HG02623 (cell line): ENCODE data around the gene HCRTR2.
A peak's percentile ranks its signal among the peaks of the same experiment; 100 is the strongest.
"Not testable (repeated sequence)": the region's sequence is repeated elsewhere in the genome, so short reads cannot be mapped to it uniquely, and the experiment has no call there.

Experiments
- ATAC-seq: cut with Tn5 transposase; IDR thresholded peaks from one replicate; pipeline ENCODE4 v1.9.1; 2021; ENCODE audit warnings: moderate library complexity; ENCODE audit not compliant: unreplicated experiment

The HCRTR2 gene

DNA sequence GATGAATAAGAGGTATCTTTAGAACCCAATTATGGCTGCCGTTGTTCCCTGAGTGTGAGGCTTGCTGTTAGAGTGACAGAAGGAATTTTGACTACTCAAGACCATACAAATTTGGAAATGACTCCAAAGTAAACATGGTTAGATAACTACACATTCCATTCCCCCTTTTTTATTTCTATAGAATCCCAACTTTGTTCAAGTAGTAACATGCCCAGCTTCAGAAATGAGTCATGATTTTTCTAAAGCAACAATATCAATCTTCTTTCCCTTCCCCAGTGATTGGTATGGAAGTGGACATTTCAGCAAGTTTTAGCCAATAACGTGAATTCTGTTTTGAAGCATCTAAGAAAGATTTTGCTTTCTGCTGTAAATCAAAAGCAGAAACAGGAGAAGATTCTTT lies 37.8 kb downstream of the HCRTR2 start:
- ATAC-seq = no peak

DNA sequence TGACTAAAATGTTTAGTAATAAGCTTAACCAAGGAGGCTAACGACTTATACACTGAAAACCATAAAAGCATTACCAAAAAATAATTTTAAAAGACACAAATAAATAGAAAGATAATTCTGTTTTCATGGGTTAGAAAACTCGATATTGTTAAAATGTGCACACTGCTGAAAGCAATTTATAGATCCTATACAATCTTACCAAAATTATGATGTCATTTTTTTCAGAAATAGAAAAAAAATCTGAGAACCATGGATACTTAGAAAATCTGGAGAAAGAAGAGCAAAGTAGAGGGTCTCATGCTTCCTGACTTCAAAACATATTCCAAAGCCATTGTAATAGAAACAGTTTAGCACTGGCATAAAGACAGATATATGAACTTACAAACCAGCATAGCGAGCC lies 46.6 kb downstream of the HCRTR2 start:
- ATAC-seq = no peak

DNA sequence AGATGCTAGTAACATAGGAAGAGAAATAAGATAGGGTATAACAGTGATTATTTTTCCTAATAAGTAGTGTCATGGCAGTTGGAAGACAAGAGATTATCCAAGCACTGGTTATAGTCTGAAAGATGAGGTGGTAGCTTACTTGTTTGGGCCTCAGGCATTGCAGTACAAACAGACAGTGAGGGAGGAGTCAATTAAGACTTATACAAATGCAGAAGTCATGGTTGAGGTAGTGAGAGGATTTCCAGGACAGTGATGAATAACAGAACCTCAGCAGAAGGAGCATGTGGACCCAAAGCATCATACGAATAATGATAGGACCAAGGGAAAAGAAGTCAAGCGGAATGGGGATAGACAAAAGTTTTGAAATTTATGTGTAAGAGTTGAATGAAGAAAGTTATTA lies 53.5 kb downstream of the HCRTR2 start:
- ATAC-seq = no peak

DNA sequence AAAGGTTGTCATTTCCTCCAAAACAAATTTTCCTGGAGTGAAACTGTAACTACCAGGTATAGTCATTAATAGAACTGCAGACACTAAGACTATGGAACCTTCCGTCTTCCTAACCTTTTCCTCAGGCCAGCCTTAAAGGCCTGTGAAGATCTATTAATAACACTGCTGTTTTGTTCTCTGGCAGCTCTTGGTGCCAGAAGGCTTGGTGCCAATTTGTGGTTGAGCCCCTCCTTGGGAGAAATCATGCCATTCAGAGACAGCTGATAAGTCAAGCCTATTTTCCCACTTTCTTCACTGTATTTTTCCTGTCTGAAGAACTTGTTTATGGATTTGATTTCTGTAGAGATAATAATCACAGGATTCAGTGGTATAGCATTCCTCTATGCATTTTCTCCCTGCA lies 64.8 kb downstream of the HCRTR2 start:
- no peak for ATAC-seq

DNA sequence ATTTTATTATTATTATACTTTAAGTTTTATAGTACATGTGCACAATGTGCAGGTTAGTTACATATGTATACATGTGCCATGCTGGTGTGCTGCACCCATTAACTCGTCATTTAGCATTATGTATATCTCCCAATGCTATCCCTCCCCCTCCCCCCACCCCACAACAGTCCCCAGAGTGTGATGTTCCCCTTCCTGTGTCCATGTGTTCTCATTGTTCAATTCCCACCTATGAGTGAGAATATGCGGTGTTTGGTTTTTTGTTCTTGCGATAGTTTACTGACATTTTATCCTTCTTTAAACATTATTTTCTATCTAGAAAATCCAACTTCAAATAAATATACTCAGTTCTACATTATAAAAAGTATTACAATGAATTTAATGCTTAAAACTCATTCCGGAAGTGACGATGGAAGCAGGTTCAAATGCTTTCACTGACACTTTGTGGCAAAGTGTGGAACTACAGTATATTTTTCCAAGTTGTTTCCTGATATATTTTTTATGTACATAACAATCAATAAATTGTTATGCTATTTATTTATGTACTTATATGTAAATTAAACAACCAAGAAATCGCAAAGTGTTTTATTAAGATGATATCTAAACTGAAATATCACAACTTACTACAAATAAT lies 66.8 kb downstream of the HCRTR2 start:
- not testable (repeated sequence) for ATAC-seq

DNA sequence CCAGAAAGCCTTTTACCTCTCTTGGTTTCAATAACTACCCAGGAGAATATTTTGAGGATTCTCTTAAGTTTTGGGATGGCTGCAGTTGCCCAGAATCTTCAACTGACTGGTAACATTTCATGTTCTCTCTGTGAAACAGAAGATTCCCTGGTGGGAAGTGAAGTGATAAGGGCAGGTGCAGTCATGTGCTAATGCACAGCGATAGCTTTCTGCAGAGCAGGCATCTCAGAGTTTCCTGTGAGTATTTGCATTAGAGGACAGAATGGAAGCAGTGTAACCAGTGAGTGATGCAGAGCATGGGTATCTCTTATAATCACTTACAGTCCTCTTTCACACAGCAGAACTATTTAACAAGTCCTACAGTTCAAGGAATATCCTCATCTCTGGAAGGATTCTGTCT lies 76.1 kb downstream of the HCRTR2 start:
- ATAC-seq = no peak

DNA sequence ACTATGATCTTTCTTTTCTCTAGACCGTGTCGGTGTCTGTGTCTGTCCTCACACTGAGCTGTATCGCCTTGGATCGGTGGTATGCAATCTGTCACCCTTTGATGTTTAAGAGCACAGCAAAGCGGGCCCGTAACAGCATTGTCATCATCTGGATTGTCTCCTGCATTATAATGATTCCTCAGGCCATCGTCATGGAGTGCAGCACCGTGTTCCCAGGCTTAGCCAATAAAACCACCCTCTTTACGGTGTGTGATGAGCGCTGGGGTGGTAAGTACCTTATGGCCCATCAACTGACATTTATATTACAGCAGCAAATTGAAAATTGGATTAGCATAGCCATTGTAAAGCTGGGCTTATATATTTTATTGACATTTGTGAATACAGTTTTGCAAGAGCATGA lies 80.8 kb downstream of the HCRTR2 start:
- ATAC-seq = no peak

DNA sequence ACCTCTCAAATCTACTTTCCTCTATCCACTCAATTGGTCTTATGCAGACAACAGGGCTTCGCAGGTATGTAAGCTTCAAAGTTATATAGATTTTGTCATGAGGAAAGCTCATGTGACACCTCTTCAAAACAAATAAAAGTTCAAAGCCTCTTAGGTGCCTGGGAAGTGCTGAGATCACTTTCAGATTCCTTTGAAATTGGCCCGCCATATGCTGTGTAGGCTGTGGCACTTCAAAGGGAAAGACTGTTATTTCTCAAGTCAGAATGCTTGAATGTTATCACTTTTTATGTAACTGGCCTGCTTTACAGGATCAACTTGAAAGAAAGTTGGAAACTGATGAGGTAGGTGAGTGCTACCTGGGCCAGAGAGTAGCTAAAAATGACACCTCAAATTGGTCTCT lies 85.9 kb downstream of the HCRTR2 start:
- ATAC-seq = no peak

DNA sequence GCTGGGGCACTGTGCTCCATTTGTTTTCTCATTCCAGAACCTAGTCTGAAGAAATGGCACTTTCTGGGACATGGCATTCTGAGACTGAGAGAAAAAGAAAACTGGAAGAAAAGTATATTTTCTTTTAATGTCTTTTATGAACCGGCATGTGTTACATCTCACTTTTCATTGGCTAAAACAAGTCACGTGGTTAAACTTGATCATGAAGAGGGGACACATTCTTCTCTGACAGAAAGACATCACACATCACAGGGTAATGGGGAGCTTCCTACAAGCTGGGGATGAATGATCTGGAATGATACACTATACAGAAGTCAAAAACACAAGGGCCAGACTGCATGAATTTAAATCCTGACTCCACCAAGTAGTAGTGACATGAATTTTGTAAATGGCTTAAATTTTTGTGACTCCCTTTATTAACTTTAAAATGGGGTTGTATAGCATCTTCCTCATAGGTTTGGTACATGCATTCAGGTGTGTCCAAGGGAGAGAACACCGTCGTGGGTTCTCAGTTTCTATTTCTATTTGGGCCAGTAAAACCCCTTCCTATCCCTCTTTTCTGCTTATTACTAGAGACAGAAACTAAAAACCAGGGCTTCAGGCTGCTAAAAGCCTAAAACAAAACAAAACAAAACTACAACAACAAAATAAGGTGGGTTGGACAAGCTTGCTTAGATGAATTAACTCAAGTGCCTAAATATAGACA lies 91.2 kb downstream of the HCRTR2 start:
- no peak for ATAC-seq

DNA sequence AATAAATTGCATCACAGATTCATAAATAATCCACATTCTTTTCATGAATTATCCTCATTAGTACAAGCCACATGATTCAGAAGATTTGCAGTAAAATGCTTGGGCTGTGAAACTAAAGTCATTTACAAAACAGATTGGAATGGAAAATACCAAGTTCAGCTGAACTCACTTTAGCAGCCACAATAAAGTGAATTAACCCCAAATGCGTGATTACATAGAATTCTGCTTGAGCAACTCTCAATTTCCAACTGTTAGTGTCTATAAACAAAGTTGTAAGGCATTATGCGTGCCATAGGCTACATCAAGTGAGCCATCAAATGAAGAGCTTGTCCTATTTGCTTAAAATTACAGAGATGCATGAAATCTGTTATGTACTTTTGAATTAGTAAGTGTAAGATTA lies 92.6 kb downstream of the HCRTR2 start:
- ATAC-seq = no peak

DNA sequence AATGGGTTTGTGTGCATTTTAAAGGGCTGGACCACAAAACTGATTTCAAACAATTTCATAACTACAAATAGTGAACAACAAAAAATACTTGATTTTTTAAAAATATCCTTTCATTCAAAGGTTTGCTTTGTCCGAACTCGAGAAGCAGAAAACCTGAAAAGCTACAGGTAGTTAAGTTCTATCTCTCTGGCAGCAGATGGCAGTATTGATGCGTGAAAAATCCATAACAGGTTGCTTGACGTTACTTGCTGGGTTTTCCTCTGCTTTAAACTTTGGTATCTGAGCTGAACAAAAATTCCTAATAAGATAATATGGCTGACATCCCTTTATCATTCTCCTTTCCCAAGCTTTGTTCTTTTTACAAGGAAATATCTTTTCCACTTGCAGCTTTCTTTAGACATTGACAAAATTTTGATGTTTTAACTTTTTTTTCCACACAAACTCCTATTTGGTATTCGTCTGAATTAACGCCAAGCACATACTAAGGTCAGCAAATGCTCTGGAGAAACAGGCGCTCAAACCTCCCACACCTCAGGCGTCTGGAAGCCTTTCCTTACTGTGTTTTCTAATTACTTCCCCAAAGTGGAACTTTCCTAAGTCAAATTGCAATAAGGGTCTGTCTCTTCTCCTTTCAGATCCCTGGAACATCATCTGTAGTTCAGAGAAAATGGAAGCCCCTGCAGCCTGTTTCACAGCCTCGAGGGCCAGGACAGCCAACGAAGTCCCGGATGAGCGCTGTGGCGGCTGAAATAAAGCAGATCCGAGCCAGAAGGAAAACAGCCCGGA lies 102.6 kb downstream of the HCRTR2 start:
- ATAC-seq = peak; percentile 60

DNA sequence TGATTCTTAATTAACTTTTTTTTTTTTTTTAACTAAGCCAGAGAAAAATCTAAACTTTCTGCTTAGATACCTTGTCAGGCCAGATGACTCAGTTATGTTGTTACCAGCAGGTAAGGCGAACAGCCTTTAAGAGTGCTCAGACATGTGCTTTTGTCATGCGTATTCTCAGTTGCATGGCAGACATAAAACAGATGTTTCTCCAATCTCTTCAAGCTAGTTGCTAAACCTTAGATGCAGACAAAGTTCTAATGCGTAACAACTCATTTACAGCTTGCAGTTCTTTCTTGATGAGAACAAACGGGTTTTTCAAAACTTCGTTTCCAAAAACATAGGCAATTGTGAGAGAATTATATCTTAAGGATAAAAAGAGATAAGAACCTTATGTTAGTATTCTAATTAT lies 103.3 kb downstream of the HCRTR2 start:
- ATAC-seq = no peak

DNA sequence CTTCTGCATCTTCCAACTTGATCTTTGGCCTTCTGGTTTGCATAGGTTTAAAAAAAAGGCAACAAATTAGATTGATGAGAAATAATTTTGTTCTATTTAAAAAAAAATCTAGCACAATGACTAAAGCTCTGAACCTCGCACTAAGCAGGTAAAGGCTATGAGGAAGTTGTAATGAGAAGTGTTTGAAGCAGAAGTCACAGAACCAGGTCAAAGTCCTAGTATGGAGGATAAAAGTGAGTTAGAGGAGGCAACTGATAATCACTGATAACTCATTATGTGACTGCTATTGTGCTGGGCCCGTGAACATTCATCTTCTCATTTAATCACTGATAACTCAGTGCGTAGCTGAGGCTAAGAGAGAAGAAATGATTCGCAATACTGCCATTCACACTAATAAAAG lies 106.9 kb downstream of the HCRTR2 start:
- ATAC-seq = no peak

DNA sequence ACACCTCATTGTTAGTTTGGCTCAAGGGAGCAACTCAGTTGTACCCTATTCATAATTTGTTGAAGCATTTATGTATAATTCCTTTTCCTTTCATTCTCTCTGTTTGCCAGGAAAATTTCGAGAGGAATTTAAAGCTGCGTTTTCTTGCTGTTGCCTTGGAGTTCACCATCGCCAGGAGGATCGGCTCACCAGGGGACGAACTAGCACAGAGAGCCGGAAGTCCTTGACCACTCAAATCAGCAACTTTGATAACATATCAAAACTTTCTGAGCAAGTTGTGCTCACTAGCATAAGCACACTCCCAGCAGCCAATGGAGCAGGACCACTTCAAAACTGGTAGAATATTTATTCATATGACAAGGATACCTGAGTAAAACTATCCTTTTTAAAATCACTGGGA lies 107.8 kb downstream of the HCRTR2 start:
- ATAC-seq = no peak

DNA sequence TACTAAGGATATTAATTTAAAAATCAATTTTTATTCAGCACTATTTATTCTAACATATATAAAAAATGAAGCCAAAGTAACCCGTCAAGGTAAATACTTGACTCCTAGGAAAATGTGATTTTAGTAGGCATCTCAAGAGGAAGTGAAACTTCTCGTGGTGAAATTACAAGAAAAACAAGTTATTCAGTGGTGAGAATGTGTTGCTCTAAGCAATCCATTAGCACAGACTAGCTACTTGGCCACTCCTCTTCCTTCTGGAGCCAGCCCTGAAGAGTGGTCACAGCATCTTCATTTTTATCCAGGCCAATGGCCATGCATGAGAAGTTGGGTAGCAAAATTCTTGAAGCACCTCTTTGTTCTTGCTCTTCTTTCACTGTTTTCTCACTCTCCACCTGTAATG lies 112.5 kb downstream of the HCRTR2 start:
- ATAC-seq = no peak

DNA sequence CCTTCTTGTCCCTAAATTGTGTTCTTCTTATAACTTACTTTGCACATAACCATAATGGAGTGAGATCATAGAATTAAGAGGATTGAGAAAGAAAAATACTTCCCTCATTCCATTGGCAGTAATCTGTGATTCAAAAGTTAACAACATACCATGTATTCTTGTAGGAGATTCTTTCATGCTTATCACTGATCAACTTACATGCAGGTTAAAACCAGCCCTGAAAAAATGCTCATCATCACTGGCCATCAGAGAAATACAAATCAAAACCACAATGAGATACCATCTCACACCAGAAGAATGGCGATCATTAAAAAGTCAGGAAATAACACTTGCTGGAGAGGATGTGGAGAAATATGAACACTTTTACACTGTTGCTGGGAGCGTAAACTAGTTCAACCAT lies 116.4 kb downstream of the HCRTR2 start:
- no peak for ATAC-seq

DNA sequence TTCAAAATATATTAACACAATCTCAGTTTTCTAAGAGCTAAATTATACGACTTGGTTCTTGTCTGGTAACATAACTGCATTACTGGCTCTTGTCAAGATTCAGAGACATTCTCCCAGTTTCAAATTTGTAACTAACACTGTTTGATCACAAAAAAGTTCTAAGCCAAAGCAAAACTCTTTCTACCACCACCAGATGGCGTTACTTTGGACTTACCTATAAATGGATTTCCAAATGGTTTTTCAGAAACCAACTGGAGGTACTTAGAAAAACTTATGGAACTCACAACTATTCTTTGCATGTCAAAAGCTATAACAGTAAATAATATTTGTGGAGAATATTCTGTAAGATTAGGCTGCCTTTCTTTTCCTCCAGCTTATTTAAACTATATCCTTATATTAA lies 118.8 kb downstream of the HCRTR2 start:
- ATAC-seq = no peak

DNA sequence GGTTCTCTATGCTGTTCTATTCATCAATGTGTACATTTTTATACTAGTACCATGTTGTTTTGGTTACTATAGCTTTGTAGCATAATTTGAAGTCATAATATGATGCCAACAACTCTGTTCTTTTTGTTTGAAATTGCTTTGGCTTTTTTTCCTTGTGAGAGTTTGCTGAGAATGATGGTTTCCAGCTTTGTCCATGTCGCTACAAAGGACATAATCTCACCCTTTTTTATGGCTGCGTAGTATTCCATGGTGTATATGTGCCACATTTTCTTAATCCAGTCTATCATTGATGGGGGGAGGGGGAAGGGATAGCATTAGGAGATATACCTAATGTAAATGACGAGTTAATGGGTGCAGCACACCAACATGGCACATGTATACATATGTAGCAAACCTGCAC lies 122.9 kb downstream of the HCRTR2 start:
- not testable (repeated sequence) for ATAC-seq

DNA sequence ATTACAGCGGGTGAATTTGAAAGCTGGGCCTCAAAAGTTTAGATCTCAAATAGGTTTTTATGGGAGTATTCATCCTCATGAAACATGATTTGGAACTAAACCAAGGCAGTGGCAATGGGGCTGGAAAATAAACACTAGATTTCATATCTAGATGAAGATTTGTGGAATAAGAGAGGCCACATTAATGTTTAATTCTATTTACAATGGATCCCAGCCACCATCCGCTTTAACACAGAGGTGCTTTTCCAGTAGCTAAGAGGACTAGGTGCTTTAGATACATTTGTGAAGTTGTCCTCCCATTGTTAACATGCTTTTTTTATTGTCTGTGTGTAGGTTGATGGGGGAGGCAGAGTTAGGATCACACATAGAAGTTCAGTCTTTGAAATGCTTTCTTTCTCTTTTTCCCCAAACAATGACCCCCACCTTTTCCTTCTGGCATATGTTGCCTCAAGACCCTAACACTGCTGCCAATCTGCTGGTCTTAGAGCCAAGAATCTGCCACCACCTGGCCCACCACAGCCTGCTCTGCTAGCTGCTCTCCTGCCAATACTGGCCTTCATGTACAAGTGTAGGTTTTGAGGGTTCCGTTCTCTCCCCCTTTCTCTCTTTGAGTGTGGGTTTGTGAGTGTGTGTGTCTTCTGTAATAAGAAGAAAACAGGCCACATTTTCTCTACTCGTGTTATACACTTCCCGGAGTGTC lies 125.1 kb downstream of the HCRTR2 start:
- ATAC-seq = no peak

DNA sequence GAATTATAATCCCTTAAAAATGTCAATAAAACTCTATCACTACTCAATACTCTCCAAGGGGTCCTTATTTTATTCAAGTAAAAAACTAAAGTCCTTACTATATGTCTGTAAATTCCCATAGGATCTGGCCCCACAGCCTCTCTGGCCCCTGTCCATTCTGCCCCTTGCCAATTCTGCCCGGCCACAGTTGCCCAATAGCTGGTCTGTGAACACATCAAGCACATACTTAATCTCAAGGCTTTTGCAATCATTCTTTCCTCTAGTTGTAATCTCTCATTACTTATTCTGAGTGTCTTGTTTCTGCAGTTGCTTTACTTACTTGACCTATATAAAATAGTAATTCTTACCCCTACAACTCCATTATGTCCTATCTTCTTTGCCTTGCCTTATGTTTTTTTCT lies 130.4 kb downstream of the HCRTR2 start:
- no peak for ATAC-seq

DNA sequence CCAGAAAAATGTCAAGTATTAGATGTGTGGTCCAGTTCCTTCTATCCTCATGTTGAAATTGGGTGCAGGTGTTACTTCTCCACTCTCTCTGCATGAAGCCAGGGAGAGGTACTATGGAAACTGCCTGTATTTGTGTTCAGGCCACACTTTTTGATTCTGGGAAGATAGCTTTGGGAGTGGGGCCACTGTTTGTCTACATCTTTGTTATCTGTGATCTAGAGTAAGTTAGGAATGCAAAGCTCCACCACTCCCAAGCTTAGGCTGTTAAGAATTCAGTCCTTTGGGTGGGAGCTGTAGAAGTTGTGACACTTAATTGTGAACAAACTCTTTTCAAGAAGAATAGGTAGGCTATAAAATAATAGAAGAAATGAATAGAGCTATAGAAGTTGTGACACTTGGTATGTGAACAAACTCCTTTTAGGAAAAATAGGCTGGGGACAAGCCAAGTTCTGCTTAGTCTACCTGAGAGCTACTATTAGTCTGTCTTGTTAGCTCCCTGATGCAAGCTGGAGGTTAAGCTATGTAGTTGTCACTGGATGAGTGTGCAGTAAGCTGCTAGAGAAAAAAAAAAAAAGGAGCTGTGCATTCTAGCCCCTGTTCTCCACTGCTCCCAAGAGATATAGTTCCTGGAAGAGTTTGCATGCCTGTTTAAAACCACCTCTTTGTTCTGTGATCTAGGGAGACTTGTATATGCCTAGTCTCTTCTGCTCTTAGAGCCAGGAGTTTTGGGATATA lies 145.8 kb downstream of the HCRTR2 start:
- ATAC-seq = no peak
